ENCODE measurements around the gene SMARCC1. TPM values are rescaled to one million over a fixed set of nuclear protein-coding genes. Genes with fewer than 3 reads are reported as not detected.
"Not testable (repeated sequence)": the region's sequence is repeated elsewhere in the genome, so short reads cannot be mapped to it uniquely, and the experiment has no call there.

SMARCC1 gene
- 46.2 TPM for total RNA-seq (ENCODE audit: insufficient read depth, low replicate concordance)

GRCh38 chr3:47781685-47782445 is at the start of gene SMARCC1:
Gene SMARCC1, minus strand, starts transcription at chr3:47781893. Its CDS starts 96 bp downstream, at chr3:47781797.
- peak; percentile 98 for DNase-seq (ENCODE audit: low spot score)

- not testable (repeated sequence) for DNase-seq (ENCODE audit: low spot score)
These were observed 47.8 kb upstream of the SMARCC1 start for GRCh38 chr3:47829482-47829881.

- no peak for DNase-seq (ENCODE audit: low spot score)
These were observed 43.9 kb upstream of the SMARCC1 start for GRCh38 chr3:47825590-47825989.

GRCh38 chr3:47824541-47825473 is 43.1 kb upstream of the SMARCC1 start:
- peak; percentile 84 for DNase-seq (ENCODE audit: low spot score)

GRCh38 chr3:47817609-47818008 is 35.9 kb upstream of the SMARCC1 start:
- DNase-seq (ENCODE audit: low spot score): no peak

GRCh38 chr3:47813551-47814177 is 32.0 kb upstream of the SMARCC1 start:
- DNase-seq (ENCODE audit: low spot score): no peak

GRCh38 chr3:47804577-47804976 is 22.9 kb upstream of the SMARCC1 start:
- no peak for DNase-seq (ENCODE audit: low spot score)

- DNase-seq (ENCODE audit: low spot score): no peak
These were observed 21.9 kb upstream of the SMARCC1 start for GRCh38 chr3:47803480-47804025.

GRCh38 chr3:47802734-47803479 is 21.2 kb upstream of the SMARCC1 start, which contains the start of gene DHX30:
Gene DHX30, plus strand, starts transcription at chr3:47803138. Its CDS starts 7,546 bp downstream, at chr3:47810684.
- DNase-seq (ENCODE audit: low spot score): peak; percentile 95

GRCh38 chr3:47799733-47800132 is 18.0 kb upstream of the SMARCC1 start:
- DNase-seq (ENCODE audit: low spot score): no peak

- DNase-seq (ENCODE audit: low spot score): no peak
These were observed 12.9 kb upstream of the SMARCC1 start for GRCh38 chr3:47794544-47794943.

GRCh38 chr3:47792699-47793098 is 11.0 kb upstream of the SMARCC1 start:
- no peak for DNase-seq (ENCODE audit: low spot score)

- DNase-seq (ENCODE audit: low spot score): no peak
These were observed 9.6 kb upstream of the SMARCC1 start for GRCh38 chr3:47791193-47791855.

GRCh38 chr3:47783673-47784072 is 2.0 kb upstream of the SMARCC1 start:
- no peak for DNase-seq (ENCODE audit: low spot score)

- no peak for DNase-seq (ENCODE audit: low spot score)
These were observed 984 bp upstream of the SMARCC1 start for GRCh38 chr3:47782446-47783308.

GRCh38 chr3:47780741-47781684 is 680 bp downstream of the SMARCC1 start:
- DNase-seq (ENCODE audit: low spot score): peak; percentile 59

GRCh38 chr3:47778746-47779145 is 2.9 kb downstream of the SMARCC1 start:
- DNase-seq (ENCODE audit: low spot score): no peak

GRCh38 chr3:47772788-47773187 is 8.9 kb downstream of the SMARCC1 start:
- DNase-seq (ENCODE audit: low spot score): peak; percentile 56

Measured in umbilical cord (tissue), 2 donors.